Mononuclear cell (primary cell): ENCODE measurements around the gene CD79B. TPM values are rescaled to one million over a fixed set of nuclear protein-coding genes. Genes with fewer than 3 reads are reported as not detected.

Experiments
- H3K27me3 ChIP-seq: 2 replicates; pipeline ENCODE4 v1.6.0; 2011; ENCODE audit warnings: low read length, control low read depth; ENCODE audit not compliant: insufficient read depth
- H3K4me1 ChIP-seq: 2 replicates; pipeline ENCODE4 v1.5.1; 2011; ENCODE audit warnings: mild to moderate bottlenecking, low read length, control low read depth; ENCODE audit not compliant: insufficient read depth
- H3K4me3 ChIP-seq: 2 replicates; pipeline ENCODE4 v1.5.1; 2011; ENCODE audit warnings: mild to moderate bottlenecking, low read length, moderate library complexity
- H3K9me3 ChIP-seq: 2 replicates; pipeline ENCODE4 v1.5.1; 2011; ENCODE audit warnings: low read depth, mild to moderate bottlenecking, control low read depth, low read length
- total RNA-seq: library from RNA; depleted of rRNA; stranded (reverse); fragments of >200 nt; gene quantifications from one replicate; pipeline ENCODE4 v1.2.3, GENCODE V29; 2012

CD79B gene
- total RNA-seq, 1 donor, result 26.0 TPM

DNA sequence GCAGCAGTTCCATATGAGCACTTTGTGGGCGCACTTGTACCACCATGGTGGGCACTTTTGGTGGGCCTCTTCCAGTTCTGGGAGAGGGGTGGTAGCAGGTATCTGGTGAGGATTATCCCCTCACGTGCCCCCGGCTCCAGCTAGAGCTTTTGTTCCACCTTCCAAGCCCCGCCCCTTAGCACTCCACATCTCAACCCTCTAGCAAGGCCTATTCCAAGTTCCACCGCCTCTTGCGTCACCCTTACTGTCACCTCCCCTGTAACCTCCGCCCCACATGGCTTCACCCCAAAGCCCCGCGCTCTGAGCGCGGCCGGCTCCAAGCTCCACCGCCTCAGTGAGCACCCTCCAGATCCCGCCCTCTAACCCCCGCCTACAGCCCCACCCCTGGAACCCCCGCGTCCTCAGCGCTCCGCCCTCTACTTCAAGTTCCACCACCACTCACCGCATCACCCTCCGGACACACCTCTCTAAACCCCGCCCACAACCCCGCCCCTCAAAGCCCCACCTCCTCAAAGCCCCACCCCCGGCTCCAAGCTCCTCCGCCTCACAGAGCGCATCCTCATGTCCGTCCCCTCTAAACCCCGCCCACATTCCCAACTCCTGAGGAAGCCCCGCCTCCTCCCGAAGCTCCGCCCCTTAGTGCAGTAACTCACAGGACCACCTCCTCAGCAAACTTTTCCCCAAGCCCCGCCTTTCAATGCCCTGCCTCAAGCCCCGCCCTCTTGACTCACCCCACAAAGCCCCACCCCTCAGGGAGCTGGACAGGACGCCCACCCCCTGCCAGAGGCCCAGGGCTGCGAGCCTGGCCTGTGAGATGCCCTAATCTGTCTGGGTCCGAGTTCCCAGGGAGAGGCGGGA is 29.5 kb upstream of the CD79B start:
- Histone ChIP-seq H3K4me3 (no peak overlapping the region), H3K4me1 (peaks cover 9% of the 10 kb centered on the region), H3K9me3 (no peaks in the 10 kb centered on the region), H3K27me3 (no peaks in the 10 kb centered on the region)

DNA sequence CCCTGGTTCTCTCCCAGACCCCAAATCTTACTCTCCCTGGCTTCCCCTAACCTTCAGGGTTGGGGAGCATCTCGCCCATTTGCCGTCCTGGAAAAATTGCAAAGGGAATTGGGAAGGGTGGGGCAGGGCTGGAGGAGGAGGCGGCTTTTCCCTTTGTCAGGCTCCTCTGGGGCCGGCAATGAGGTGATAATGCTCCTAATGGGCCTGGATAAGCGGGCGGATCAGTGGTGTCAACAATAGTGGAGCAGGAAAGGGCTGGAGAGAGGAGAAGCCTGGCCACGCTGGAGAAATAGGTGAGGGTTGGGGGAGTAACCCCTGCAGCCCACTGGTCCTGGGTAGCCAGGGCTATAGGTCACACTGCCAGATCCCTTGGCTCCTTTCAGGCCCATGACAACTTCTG is 28.3 kb upstream of the CD79B start:
- Histone ChIP-seq H3K9me3 (no peaks in the 10 kb centered on the region), H3K4me1 (peaks cover 5% of the 10 kb centered on the region), H3K4me3 (no peak overlapping the region), H3K27me3 (no peaks in the 10 kb centered on the region)

DNA sequence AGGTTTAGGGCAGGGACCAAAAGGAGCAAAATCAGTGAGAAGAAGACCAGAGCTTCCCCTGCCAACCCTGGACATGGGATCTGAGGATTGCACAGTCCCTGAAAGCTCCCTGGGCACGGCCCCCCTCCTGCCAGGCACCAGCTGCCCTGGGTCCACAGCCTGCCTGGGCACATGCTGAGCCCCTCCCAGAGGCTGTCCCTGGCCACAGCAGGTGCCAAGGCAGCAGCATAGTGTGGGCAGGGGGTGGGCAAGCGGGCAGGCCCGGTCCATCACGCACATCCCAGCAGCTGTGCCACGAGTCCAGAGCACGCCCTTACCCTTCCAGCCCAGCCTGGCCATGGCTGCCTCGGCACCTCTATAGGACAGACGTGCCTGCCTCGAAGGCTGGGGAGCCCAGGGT is 27.9 kb upstream of the CD79B start:
- H3K4me3 ChIP-seq, result no peak overlapping the region
- H3K9me3 ChIP-seq, result no peaks in the 10 kb centered on the region

DNA sequence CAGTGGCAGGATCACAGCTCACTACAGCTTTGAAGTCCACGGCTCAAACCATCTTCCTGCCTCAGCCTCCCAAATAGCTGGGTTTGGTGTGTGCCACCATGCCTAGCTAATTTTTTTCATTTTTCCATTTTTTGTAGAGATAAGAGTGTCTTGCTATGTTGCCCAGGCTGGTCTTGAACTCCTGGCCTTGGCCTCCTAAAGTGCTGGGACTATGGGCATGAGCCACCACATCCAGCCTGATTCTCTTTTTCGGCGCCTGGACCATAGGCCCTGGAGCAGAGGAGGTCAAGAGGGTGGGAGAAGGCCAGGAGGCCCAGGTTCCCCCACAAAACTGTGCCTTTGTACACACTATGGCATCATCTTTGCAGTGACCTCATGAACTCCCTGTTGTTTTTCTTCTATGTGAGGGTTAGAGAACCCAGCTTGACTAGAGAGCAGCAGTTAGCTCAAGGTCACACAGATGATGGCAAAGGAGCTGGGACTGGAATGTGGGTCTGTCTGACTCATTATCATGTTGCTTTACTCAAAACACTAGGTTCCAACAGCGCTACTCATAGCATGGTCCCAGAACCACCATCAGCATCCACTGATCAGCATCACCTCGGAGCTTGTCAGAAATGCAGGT is 24.3 kb upstream of the CD79B start:
- Histone ChIP-seq H3K27me3 (no peaks in the 10 kb centered on the region), H3K4me3 (no peak overlapping the region), H3K9me3 (no peaks in the 10 kb centered on the region), H3K4me1 (peaks cover 31% of the 10 kb centered on the region)

More for the DNA sequence above, 27.9 kb upstream of the CD79B start:
- Histone ChIP-seq H3K27me3 (no peaks in the 10 kb centered on the region), H3K4me1 (peaks cover 5% of the 10 kb centered on the region)

DNA sequence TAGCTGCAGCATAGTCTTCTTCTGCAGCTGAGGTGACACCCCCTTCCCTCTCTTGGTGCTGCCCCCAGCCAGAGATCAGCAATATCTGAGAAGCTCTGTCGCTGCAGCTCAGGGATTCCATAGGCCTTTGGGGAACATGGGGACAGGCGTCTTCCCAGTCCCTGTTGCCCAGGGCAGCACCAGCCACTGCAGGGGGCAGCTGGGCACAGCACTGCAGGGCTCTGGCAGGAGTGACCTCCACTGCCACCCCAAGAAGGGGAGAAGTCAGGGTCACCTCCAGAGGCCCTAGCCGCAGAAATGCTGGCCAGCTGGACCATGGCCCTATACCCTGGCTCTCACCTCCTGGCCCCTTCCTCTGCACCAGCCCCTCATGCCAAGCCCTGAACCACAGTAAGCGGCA is 23.7 kb upstream of the CD79B start:
- Histone ChIP-seq H3K4me3 (no peak overlapping the region), H3K27me3 (no peaks in the 10 kb centered on the region), H3K4me1 (peaks cover 27% of the 10 kb centered on the region), H3K9me3 (no peaks in the 10 kb centered on the region)

DNA sequence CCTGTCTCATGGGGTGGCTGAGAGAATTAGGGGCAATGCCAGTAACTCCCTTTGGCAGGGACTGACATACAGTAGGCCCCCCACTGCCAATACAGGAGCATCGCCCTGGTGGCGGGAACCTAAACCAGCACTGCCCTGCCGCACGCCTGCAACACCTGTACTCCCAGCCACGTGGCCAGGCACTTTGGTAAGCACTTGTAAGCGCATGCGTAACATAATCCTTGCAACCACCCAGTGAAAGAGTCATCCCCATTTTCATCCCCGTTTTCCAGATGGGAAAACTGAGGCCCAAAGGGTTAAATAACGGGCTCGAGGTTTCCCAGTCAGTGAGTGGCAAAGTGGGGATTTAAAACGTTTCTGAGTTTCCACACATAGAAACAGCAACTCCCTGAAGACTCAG is 23.1 kb upstream of the CD79B start:
- H3K9me3 ChIP-seq, result no peaks in the 10 kb centered on the region
- H3K27me3 ChIP-seq, result no peaks in the 10 kb centered on the region
- H3K4me3 ChIP-seq, result no peak overlapping the region
- peaks cover 31% of the 10 kb centered on the region for H3K4me1 ChIP-seq

DNA sequence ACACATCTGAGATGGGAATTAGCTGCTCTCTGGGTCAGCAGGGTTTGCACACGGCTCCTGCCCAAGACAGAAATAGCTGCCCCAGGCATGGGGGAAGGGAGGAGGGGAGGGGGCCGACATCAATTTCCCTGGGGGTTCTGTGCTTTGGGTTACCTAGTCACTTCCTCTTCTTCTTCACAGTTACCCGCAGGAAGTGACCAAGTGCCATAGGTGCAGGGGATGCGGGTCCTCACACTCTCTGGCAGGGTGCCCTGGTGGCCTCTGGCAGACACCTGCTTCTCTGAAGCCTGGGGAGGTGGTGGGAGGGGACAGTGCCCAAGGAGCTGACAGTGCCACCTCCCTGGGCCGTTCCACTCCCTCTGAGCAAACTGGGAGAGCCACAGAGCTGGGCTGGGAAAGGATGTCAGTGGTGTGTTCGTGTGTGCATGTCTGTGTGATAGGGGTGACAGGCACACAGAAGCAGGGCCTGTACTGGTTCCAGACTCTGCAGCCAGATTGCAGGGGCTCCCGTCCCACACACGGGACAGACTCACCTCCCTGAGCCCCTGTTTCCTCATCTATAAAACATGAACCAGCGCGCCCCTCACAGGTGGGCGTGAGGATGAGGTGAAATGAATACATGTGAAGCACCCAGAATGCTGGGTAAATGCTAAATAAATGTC is 22.4 kb upstream of the CD79B start:
- H3K4me3 ChIP-seq, result no peak overlapping the region
- peaks cover 31% of the 10 kb centered on the region for H3K4me1 ChIP-seq

DNA sequence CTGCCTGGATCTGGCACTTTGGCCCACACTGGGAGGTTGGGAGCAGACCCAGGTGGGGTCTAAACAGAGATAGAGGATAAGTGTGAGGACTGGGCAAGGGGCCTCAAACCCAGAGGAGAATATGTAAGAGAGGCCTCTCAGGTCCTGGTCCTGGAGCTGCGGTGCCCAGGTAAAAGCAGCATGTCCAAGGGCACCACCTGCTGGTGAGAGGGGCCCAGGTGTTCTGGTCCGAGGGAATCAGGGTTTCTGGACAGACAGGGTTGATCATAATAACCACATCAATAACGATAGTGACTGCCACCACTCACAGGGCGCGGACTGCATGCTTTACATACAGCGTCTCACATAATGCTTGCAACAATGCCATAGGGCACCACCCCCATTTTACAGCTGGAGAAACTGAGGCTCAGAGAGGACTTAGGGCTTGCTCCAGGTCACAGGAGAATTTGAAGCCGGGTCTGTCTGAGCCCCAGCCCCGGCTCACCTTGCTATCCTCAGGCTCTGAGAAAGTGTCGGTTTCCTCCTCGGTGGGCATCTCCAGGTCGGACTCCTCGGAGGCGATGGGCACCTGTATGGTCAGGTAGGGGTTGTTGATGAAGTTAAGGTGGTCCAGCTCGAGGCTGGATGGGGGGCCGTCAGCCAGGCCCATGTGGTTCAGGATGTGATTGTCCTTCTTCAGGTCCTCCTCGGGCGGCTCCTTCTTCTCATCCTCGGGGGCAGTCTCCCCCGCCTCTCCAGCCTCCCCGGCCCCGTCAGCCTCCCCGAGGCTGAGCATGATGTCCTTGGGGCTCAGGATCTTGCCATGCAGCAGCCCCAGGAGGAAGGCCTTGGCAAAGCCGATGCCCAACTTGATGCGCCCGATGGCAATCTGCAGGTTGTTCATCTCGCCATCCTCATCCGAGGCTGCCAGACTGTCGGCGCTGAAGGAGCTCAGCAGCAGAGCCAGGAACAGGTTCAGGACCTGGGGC is 19.1 kb upstream of the CD79B start:
- H3K27me3 ChIP-seq, result no peaks in the 10 kb centered on the region
- H3K4me1 ChIP-seq, result peaks cover 42% of the 10 kb centered on the region
- no peaks in the 10 kb centered on the region for H3K9me3 ChIP-seq
- H3K4me3 ChIP-seq, result no peak overlapping the region

More for the DNA sequence above, 22.4 kb upstream of the CD79B start:
- Histone ChIP-seq H3K9me3 (no peaks in the 10 kb centered on the region), H3K27me3 (no peaks in the 10 kb centered on the region)

DNA sequence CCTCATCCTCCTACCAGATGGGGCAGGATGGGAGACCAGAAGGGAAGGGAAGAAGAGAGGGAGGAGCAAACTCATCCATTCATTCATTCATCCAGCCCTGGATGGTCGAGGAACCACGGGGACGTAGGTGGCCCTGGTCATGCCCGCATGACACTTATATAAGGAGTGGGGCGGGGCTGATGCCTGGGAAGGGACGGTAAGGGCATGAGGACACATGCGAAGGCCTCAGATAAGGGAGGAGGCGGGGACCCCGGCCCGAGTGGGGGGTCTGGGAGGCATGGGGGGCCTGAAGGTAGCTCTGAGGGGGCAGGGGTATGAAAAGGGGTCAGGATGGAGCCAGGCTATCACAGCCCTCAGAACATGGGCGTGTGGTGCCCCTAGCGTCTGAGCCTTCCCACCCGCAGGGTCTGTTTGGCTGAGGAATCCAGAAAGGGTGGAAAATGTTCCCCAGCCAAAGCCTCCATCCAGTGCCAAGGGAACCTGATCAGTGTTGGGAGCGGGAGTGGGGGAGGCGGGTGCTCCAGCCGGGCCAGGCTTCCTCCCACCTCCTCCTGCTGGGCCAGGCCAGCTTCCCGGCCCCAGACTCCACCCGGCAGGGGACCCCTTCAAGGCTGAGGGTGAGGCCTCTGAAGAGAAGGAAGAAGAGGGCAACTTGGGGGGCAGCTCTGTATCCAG is 17.6 kb upstream of the CD79B start:
- Histone ChIP-seq H3K9me3 (no peaks in the 10 kb centered on the region), H3K27me3 (no peaks in the 10 kb centered on the region), H3K4me1 (peaks cover 44% of the 10 kb centered on the region), H3K4me3 (no peak overlapping the region)

DNA sequence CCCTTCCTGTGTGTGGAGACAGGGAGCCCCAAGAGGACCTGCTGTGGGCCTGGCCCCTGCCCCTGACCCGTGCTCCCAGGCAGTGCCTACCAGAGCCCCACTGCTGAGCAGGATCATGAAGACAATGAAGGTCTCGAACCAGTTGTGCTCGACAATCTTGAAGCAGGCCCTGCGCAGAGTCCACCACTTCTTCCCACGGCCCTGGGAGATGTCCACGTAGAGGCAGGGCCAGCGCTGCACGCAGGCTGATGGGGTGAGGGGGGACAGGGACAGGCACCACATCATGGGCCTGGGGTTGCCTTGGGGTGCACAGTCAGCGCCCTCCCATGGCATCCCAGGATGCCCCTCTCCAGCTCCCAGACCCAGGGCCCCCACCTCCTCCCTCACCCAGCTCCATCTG is 16.4 kb upstream of the CD79B start:
- H3K4me1 ChIP-seq, result peaks cover 32% of the 10 kb centered on the region
- no peaks in the 10 kb centered on the region for H3K9me3 ChIP-seq
- no peaks in the 10 kb centered on the region for H3K27me3 ChIP-seq
- H3K4me3 ChIP-seq, result no peak overlapping the region

DNA sequence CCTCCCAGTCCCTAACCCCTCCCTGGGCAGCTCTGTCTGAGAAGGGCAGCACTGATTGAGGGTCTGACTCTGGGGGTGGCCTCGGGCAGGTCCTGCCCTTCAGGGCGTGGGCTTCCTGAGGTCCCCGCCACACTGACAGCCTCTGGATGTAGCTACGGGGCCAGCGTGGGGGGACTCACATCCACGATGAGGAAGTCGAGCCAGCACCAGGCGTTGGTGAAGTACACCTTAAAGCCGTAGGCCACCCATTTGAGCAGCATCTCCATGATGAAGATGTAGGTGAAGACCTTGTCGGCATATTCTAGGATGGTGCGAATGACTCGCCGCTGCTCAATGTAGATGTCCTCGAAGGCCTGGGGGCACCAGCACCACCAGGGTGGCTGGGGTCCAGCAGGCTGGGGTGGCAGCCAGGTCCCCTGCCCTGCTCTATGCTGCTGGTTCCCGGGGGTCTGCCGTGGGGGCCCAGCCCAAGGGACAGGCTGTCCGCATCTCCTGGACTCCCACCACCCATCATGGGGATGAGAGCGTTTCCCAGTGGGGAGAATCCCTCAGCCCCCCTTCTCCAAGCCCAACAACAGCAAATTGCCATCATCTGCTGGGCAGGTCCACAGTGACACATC is 15.7 kb upstream of the CD79B start:
- H3K4me3 ChIP-seq, result no peak overlapping the region
- H3K9me3 ChIP-seq, result no peaks in the 10 kb centered on the region
- H3K27me3 ChIP-seq, result no peaks in the 10 kb centered on the region
- H3K4me1 ChIP-seq, result peaks cover 27% of the 10 kb centered on the region

DNA sequence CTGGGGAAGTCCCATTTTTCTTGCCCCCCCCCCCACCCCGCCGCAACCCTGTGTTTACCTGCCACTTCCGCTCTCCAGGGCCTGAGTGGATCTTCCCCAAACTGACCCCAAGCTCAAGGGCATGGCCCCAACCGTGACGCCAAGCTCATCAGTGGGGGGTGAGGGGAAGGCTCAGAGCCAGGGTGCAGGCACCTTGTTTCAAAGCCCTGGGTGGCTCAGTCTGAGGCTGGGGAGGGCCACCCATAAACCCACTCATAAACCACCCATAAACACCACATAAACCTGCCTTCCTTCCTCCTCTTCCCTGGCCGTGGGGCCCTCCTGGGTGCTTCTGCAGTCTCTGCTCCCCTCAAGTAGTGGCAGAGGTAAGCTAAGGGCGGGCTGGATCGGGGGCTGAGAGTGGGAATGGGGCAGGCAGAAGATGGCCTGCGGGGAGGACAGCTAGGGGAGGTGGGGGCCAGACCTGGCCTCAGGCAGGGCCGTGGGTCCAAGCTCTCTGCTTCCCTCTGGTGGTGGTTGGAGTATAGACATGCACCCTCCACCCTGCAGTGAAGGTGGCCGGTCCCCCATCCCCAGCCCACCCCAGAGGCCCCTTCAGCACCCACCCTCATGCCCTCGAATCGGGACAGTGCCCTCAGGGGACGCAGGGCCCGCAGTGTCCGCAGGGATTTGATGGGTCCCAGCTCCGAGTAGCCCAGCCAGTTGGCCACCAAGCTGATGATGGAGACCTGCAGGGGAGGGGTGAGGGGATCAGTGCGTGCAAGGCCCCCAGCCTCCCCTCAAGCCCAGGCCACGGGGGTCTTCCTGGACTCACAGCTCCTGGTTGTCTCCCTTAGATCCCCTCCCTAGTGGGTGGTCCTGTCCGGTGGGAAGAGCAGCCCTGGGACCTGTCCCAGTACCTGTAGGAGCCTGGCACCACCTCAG is 14.6 kb upstream of the CD79B start:
- Histone ChIP-seq H3K4me1 (peaks cover 21% of the 10 kb centered on the region), H3K9me3 (no peaks in the 10 kb centered on the region)

More for the DNA sequence above, 14.6 kb upstream of the CD79B start:
- H3K27me3 ChIP-seq, result no peaks in the 10 kb centered on the region
- no peak overlapping the region for H3K4me3 ChIP-seq
